GM12872 (cell line): ENCODE data around the gene PLIN1.

ENCODE experiments used
- TF ChIP-seq, protein P1 (sequence below): IDR thresholded peaks from 3 replicates; pipeline ENCODE4 v1.5.1; 2011; ENCODE audit warnings: low read depth, mild to moderate bottlenecking, low read length, moderate library complexity; ENCODE audit not compliant: insufficient read depth

The PLIN1 gene

DNA sequence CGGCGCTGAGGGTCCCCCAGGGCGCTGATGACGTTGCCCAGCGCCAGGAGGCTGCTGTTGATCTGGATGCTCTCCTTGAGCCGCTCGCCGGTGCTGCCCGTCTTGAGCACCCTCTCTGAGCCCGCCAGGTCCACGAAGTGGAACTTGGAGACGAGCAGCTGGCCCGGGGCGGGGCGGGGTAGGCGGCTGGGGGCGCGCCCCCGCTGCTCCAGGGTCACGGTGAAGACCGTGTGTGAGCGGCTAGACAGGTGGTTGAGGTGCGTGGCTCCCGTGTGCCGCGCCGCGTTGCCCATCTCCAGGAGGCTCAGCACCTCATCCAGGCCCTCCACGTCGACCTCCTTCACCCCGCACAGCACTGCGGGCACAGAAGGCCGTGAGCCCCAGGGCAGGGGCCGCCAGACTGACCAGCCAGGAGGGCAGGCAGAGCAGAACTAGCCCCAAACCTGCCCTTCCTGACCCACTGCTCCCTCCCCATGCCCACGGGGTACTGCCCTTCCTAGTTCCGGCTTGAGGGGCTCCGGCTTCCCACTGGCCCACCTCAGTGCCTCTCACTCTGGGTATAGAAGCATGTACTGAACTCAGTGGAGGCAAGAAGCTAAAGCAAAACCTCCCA lies 30.0 kb downstream of the PLIN1 start:
- TF ChIP-seq, protein P1, sequence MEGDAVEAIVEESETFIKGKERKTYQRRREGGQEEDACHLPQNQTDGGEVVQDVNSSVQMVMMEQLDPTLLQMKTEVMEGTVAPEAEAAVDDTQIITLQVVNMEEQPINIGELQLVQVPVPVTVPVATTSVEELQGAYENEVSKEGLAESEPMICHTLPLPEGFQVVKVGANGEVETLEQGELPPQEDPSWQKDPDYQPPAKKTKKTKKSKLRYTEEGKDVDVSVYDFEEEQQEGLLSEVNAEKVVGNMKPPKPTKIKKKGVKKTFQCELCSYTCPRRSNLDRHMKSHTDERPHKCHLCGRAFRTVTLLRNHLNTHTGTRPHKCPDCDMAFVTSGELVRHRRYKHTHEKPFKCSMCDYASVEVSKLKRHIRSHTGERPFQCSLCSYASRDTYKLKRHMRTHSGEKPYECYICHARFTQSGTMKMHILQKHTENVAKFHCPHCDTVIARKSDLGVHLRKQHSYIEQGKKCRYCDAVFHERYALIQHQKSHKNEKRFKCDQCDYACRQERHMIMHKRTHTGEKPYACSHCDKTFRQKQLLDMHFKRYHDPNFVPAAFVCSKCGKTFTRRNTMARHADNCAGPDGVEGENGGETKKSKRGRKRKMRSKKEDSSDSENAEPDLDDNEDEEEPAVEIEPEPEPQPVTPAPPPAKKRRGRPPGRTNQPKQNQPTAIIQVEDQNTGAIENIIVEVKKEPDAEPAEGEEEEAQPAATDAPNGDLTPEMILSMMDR, result no peak

DNA sequence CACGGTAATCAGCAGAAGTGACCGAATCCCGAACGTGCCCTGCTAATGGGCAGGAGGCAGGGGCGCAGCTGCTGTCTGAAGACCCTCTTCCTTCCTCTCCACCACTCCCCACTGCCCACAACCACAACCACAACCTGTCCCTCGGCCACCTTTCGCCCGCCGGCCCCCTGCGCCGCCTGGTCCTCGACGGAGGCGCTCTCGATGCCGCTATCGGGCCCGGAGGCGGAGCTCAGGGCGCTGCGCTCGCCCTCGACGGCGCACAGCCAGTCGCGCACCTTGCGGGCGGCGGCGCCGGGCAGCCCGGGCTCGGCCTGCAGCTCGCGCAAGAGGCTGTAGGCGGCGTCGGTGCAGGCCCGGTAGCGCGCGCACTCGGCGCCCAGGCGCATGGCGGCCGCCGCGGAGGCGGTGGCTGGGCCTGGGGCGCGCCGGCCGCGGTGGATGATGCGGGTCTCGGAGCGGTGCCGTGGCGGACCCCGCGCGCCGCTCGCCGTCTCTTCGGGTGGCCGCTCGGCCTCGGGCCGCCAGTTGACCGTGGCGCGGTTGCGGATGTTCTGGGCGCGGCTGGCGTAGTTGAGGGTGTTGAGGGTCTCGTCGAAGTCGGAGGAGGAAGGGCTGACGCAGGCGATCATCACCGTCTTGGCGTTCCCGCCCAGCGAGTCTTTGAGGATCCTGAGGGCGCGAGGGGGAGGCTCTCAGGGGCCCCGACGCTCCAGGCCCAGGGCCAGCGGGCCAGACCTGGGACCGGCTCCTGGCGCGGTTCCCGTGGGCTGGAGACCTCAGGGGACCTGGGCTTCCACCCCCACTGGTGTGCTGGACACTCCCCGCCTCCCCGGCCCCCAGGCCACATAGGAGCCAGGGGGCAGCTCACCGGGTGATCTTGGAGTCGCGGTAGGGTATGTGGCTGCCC lies 30.8 kb downstream of the PLIN1 start:
- TF ChIP-seq, protein P1, result no peak

DNA sequence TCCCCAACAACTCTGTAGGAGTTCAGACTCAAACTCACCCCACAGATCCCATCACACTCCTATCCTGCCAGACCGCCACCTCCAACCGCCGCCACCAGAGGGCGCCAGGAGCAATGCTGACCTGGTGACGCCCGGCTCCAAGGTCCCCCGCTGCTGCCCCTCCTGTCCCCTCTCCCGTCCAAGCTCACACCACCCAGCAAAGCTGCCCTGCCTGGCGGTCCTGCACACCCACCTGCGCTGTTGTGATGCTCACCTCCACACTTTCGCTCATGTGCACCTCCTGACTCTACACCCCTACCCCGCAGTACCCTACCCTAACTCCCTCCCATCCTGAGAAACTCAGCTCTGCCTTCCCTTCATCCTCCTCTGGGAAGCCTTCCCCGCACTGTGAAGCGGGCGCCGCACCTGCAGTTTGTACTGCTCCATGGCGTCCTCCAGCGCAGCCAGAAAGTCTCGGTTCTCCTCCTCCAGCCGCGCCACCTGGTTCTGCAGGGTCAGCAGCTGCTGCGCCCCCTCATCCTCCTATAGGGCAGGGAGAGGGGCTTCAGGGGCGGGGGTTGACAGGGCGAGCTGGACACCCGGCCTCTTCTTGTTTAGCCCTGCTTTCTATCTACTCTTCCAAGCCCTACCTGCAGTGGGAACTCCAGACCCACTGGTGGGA lies 31.8 kb downstream of the PLIN1 start:
- TF ChIP-seq, protein P1, result peak; percentile 93

DNA sequence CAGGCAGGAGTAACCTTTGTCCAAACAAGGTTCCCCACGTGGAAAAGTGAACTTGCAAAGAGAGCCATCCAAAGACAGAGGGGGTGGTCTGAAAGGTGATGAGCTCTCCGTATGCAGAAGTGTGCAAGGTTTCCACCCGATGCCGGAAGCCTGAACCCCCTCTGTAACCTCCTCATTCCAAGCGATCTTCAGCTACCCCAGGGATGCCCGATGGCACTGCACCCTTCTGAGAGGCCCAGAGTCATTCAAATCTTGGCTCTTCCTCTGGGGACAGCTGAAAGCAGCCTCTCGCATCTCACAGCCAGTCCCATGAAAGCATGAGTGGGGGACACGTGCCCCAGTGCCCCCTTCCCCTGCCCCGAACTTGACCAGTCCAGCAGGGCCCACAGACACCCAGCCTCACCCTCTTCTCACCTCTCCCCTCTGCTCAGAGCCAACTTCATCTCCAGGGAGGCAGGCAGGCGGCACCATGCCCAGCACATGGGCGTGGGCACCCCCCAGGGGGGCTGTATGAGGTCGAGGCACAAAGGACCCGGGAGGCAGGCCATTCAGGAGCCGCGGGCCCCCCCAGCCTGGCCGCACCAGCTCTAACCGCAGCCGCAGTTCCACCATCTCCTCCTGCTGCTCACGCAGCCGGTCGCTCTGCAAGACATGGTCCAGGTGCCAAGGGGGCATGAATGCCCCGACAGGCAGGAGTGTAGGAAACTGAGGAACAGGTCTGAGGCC lies 32.6 kb downstream of the PLIN1 start:
- TF ChIP-seq, protein P1, result no peak

DNA sequence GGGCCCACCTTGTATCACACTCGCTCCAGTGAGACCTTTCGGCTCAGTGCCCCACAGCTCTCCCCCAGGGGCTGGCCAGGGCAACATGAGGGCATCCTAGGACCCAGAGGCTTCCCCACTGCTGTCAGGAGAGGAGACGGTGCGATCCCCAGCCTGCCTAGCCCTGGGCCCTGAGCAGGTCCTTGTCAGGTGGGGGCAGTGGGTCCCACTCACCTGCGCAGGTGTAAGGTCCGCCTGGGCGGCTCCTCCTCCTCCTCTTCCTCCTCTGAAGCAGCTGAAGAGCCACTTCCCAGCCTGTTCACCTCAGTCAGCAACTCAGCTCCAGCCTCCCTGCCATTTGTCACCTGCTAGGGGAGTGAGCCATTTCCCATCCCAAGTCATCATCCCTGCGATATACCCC lies 33.5 kb downstream of the PLIN1 start:
- TF ChIP-seq, protein P1, result no peak

DNA sequence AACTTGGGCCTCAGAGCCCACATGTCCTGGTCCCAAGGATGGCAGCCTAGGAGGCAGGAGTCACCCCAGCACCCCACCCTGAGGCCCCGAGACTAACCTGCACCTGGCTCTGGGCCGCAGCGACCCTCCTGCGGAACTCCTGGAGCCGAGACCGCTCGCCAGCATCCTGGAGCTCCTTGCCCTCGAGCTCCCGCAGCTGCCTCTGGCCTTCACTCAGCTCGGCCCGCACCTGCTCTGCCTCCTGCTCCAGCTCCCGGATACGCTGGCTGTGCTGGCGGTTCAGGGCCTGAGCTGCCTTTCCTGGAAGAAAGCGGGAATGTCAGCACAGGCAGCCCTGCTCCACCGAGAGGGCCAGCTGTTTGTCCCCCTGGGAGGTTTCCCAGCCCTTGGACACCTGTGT lies 37.1 kb downstream of the PLIN1 start:
- TF ChIP-seq, protein P1, result no peak

DNA sequence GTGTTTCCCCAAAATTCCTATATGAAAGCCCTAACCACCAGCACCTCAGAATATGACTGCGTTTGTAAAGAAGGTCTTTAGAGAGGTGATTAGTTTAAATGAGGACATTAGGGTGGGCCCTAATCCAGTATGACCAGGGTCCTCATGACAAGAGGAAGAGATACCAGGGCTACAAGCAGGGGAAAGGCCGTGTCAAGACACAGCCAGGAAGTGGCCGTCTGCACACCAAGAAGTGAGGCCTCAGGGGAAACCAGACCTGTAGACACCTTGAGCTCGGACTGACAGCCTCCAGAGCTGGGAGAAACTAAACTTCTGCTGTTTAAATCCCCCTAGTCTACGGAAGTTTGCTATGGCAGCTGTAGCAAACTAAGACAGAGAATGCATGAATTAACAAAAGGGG lies 38.1 kb downstream of the PLIN1 start:
- TF ChIP-seq, protein P1, result no peak
